Natural killer cell (primary cell): ENCODE data around the gene KLHL14. TPM values are rescaled to one million over a fixed set of nuclear protein-coding genes. Genes with fewer than 3 reads are reported as not detected.

Experiments
- ATAC-seq, 3 donors: fragments of 150-1000 bp in 2 of 3; fragments of 200-7000 bp in 1 of 3; cut with Tn5 transposase; 1 replicate in 1 of 3; 2 replicates in 2 of 3; pipeline ENCODE4 v1.10.0; 2021; ENCODE audit warnings: mild to moderate bottlenecking in 2 of 3, moderate library complexity in 2 of 3
- DNase-seq, 2 donors: peaks; one replicate each; pipeline versions ENCODE4 v3.0.0 to v3.0.0-alpha.2; 2013 to 2021; ENCODE audit warnings: mixed read lengths in 1 of 2
- H3K27ac ChIP-seq: one replicate; pipeline ENCODE4 v1.5.1; 2013; ENCODE audit warnings: mild to moderate bottlenecking, low read length
- H3K27me3 ChIP-seq: one replicate; pipeline ENCODE4 v1.6.1; 2013; ENCODE audit warnings: low read length; ENCODE audit not compliant: control insufficient read depth, insufficient read depth
- H3K36me3 ChIP-seq: one replicate; pipeline ENCODE4 v1.6.1; 2013; ENCODE audit warnings: low read length; ENCODE audit not compliant: control insufficient read depth, insufficient read depth
- H3K4me1 ChIP-seq: one replicate; pipeline ENCODE4 v1.6.1; 2013; ENCODE audit warnings: low read length; ENCODE audit not compliant: control insufficient read depth, insufficient read depth
- H3K4me3 ChIP-seq: one replicate; pipeline ENCODE4 v1.5.1; 2013; ENCODE audit warnings: low read length
- H3K9me3 ChIP-seq: one replicate; pipeline ENCODE4 v1.6.1; 2013; ENCODE audit warnings: low read length; ENCODE audit not compliant: control insufficient read depth, insufficient read depth
- H3K27ac Mint-ChIP-seq, 2 donors: one replicate each; pipeline ENCODE4 v1.8.0; 2022; ENCODE audit warnings: mild to moderate bottlenecking in 2 of 2, mixed read lengths in 2 of 2, moderate library complexity in 1 of 2
- H3K27me3 Mint-ChIP-seq, 2 donors: one replicate each; pipeline ENCODE4 v1.8.0; 2022; ENCODE audit warnings: low read depth in 2 of 2, mixed read lengths in 2 of 2
- H3K36me3 Mint-ChIP-seq: one replicate; pipeline ENCODE4 v1.8.0; 2022; ENCODE audit warnings: mixed read lengths
- H3K4me1 Mint-ChIP-seq, 2 donors: one replicate each; pipeline ENCODE4 v1.8.0; 2022; ENCODE audit warnings: mixed read lengths in 2 of 2
- H3K4me3 Mint-ChIP-seq: one replicate; pipeline ENCODE4 v1.8.0; 2022; ENCODE audit warnings: mild to moderate bottlenecking, moderate library complexity, mixed read lengths
- H3K9me3 Mint-ChIP-seq, 2 donors: one replicate each; pipeline ENCODE4 v1.8.0; 2022; ENCODE audit warnings: mixed read lengths in 2 of 2
- WGBS: methylation state at CpG from one replicate; pipeline ENCODE4 v1.1.7; 2013; ENCODE audit warnings: missing lambda C conversion rate; ENCODE audit not compliant: insufficient coverage; 5-methylcytosine and 5-hydroxymethylcytosine counted together
- intact Hi-C: fragments of 100-400 bp; cut with micrococcal nuclease; formaldehyde crosslinking; loops from one replicate; pipeline ENCODE4 v1.14.2; 2022
- total RNA-seq, 4 donors: library from RNA; stranded (reverse); fragments of 120-200 nt in 1 of 4; gene quantifications; one replicate each; pipeline versions ENCODE4 v1.2.3 to v1.2.4, GENCODE V29; 2013 to 2022
- TF ChIP-seq, protein P1 (sequence below): fragments of 200-600 bp; IDR thresholded peaks from one replicate; pipeline ENCODE4 v1.8.0; 2022; ENCODE audit warnings: antibody characterized with exemption

The KLHL14 gene
- total RNA-seq, 3 donors from 2014 or later (not counting 1 experiment from before 2014, with no cell fraction given) = 0.26 to 0.28 TPM; not detected in 1

DNA sequence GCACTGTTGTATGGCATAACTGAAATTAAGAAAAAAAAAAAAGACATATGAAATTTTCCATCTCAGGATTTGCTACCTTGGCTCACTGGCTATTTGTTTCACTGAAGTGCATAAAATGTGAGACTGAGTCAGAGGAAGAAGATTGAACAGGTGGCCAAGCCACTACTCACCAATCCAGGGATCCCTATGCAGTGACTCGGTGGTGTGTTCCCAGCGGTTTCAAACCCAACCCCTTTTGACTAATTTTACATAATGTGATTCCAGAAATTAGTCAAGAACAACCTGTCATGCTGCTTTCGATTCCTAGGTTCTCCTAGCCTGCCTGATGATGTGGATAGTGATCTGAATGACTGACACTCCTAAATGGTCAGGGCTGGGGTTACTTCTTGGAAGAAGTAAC lies 77.3 kb downstream of the KLHL14 start:
- WGBS = 67% methylated on average over 3 of the region's 3 CpGs
- Mint-ChIP-seq H3K27ac (no peak overlapping the region), H3K4me3 (no peak overlapping the region)

DNA sequence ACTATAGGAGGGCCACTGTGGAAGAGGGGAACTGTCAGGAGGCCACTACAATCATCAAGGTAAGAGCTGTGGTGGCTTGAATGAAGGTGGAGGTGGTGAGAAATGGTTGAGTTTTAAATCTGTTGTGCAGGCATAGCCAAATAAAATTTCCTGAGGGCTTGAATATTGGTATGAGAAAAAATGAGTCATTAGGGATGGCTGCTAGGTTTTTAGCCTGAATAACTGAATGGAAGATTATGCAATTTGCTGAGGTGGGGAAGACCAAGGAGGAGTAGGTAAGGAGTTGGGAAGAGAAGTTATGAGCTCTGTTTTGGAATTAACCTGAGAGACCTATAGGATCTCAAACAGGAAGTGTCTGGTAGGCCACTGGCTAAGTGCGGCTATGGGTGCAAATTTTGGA lies 84.0 kb downstream of the KLHL14 start:
- Histone ChIP-seq H3K9me3 (no peaks in the 10 kb centered on the region), H3K4me3 (no peak overlapping the region), H3K27ac (no peak overlapping the region), H3K36me3 (no peaks in the 10 kb centered on the region), H3K27me3 (no peaks in the 10 kb centered on the region), H3K4me1 (no peaks in the 10 kb centered on the region)
- Mint-ChIP-seq H3K27me3 (no peaks in the 10 kb centered on the region), H3K27ac (no peak overlapping the region), H3K4me3 (no peak overlapping the region), H3K4me1 (no peaks in the 10 kb centered on the region), H3K9me3 (no peaks in the 10 kb centered on the region), H3K36me3 (no peaks in the 10 kb centered on the region)
- DNase-seq (no peak), ATAC-seq (no peak)
- 94% methylated on average over 1 of the region's 1 CpG for WGBS
- TF ChIP-seq, protein P1, sequence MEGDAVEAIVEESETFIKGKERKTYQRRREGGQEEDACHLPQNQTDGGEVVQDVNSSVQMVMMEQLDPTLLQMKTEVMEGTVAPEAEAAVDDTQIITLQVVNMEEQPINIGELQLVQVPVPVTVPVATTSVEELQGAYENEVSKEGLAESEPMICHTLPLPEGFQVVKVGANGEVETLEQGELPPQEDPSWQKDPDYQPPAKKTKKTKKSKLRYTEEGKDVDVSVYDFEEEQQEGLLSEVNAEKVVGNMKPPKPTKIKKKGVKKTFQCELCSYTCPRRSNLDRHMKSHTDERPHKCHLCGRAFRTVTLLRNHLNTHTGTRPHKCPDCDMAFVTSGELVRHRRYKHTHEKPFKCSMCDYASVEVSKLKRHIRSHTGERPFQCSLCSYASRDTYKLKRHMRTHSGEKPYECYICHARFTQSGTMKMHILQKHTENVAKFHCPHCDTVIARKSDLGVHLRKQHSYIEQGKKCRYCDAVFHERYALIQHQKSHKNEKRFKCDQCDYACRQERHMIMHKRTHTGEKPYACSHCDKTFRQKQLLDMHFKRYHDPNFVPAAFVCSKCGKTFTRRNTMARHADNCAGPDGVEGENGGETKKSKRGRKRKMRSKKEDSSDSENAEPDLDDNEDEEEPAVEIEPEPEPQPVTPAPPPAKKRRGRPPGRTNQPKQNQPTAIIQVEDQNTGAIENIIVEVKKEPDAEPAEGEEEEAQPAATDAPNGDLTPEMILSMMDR = no peak
- intact Hi-C loops = no loop called here

More for the DNA sequence above, 77.3 kb downstream of the KLHL14 start:
- Mint-ChIP-seq H3K27me3 (no peaks in the 10 kb centered on the region), H3K36me3 (no peaks in the 10 kb centered on the region), H3K9me3 (no peaks in the 10 kb centered on the region), H3K4me1 (no peaks in the 10 kb centered on the region)
- TF ChIP-seq, protein P1 = no peak
- intact Hi-C loops = no loop called here
- H3K27me3 ChIP-seq = no peaks in the 10 kb centered on the region
- no peak overlapping the region for H3K4me3 ChIP-seq
- no peaks in the 10 kb centered on the region for H3K36me3 ChIP-seq
- no peak overlapping the region for H3K27ac ChIP-seq
- H3K4me1 ChIP-seq = no peaks in the 10 kb centered on the region
- DNase-seq (no peak), ATAC-seq (no peak)
- H3K9me3 ChIP-seq = no peaks in the 10 kb centered on the region

DNA sequence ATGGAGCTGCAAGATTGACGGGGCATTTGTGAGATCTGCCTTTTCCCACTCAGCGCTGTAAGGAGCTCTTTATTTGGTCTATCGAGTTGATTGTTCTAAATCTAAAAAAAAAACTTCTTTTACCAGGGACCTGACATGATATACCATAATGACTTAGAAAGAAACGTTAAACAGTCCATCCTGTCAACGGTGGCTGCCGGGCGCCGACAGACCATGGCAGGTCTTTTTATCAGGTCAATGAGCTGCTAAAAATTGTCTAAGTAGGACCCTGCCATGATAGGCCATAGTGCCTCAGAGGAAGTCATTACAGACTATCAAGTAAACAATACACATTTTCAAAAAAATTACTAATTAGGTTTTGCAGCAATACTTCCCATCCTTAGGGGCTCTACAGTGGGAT lies 87.9 kb downstream of the KLHL14 start:
- DNase-seq = no peak
- no peak overlapping the region for H3K4me3 ChIP-seq
- no peaks in the 10 kb centered on the region for H3K36me3 ChIP-seq
- Mint-ChIP-seq H3K9me3 (peaks cover 0 to 2% of the 10 kb centered on the region in 2 donors), H3K4me3 (no peak overlapping the region), H3K36me3 (no peaks in the 10 kb centered on the region), H3K4me1 (no peaks in the 10 kb centered on the region), H3K27ac (no peak overlapping the region), H3K27me3 (no peaks in the 10 kb centered on the region)
- no peaks in the 10 kb centered on the region for H3K9me3 ChIP-seq
- no peaks in the 10 kb centered on the region for H3K27me3 ChIP-seq
- WGBS = 90% methylated on average over 8 of the region's 8 CpGs
- H3K27ac ChIP-seq = no peak overlapping the region
- TF ChIP-seq, protein P1 = no peak
- intact Hi-C loops = no loop called here
- no peaks in the 10 kb centered on the region for H3K4me1 ChIP-seq
- ATAC-seq = no peak

DNA sequence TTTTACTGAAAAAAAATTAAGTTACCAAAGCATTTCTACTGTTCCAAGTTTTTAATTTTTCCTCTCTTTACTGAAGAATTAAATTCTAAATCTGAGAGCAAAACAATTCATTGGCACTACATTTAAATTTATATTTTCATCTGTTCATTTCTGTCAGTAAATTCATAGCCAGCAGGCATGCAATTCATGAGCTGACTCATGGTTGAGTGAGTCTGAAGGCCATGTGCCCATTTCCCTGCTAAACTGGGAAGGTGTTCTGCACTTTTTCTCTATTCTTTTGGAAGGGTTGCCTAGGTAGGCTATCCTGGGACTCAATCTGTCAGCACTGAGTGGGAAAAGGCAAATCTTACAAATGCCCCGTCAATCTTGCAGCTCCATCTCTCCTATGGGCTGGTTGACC lies 88.7 kb downstream of the KLHL14 start:
- no peaks in the 10 kb centered on the region for H3K4me1 ChIP-seq
- TF ChIP-seq, protein P1 = no peak
- WGBS = 100% methylated on average over 1 of the region's 1 CpG
- H3K36me3 Mint-ChIP-seq = no peaks in the 10 kb centered on the region
- H3K4me3 ChIP-seq = no peak overlapping the region
- no peaks in the 10 kb centered on the region for H3K9me3 ChIP-seq
- peaks cover 0 to 2% of the 10 kb centered on the region in 2 donors for H3K9me3 Mint-ChIP-seq
- no peaks in the 10 kb centered on the region for H3K27me3 Mint-ChIP-seq
- H3K4me1 Mint-ChIP-seq = no peaks in the 10 kb centered on the region
- ATAC-seq (no peak), DNase-seq (no peak)
- no peak overlapping the region for H3K27ac Mint-ChIP-seq
- H3K27ac ChIP-seq = no peak overlapping the region
- intact Hi-C loops = no loop called here
- no peak overlapping the region for H3K4me3 Mint-ChIP-seq
- no peaks in the 10 kb centered on the region for H3K36me3 ChIP-seq
- H3K27me3 ChIP-seq = no peaks in the 10 kb centered on the region
